GM08714 (cell line): Measurements from ENCODE around the gene AASDH.

Experiments used
- H3K4me3 ChIP-seq: fragments of 200-500 bp; sonication (Bioruptor generic); 2 replicates; pipeline ENCODE4 v1.5.1; 2014; ENCODE audit warnings: mild to moderate bottlenecking, low read length, inconsistent platforms
- ZNF274 ChIP-seq: IDR thresholded peaks from 2 replicates; pipeline ENCODE4 v1.6.1; 2012; ENCODE audit warnings: mild to moderate bottlenecking, low read depth, low read length

The AASDH gene

DNA sequence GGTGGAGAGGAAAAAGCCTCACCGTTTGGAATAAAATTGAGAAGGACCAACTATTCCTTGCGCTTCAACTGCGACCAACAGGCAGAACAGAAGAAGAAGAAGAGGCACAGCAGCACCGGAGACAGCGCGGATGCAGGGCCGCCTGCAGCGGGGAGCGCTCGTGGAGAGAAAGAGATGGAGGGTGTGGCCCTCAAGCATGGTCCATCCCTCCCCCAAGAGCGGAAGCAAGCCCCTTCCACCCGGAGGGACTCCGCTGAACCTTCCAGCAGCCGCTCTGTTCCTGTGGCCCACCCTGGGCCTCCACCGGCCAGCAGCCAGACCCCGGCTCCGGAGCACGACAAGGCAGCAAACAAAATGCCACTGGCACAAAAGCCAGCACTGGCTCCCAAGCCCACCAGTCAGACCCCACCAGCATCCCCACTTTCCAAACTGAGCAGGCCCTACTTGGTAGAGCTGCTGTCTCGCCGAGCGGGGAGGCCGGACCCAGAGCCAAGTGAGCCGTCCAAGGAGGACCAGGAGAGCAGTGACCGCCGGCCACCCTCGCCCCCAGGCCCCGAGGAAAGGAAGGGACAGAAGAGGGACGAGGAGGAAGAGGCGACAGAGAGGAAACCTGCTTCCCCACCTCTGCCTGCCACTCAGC, 71.2 kb downstream of the AASDH start:
- no peak overlapping the region for H3K4me3 ChIP-seq
- no peak for TF ChIP-seq ZNF274

DNA sequence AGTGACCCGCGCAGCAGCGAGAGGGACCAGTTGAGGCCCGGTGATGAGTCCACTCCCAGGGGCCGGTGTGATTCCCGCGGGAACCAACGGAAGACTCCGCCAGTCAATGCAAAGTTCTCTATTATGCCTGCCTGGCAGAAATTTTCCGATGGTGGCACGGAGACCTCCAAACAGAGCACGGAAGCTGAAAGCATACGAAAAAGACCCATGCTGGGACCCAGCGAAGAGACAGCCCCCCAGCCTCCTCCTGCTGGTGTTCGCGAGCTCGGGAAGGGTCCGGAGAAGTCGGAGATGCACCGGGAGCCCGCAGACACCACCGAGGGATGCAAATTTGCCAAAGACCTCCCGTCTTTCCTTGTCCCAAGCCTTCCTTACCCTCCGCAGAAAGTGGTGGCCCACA, 71.7 kb downstream of the AASDH start:
- no peak for TF ChIP-seq ZNF274
- no peak overlapping the region for H3K4me3 ChIP-seq

DNA sequence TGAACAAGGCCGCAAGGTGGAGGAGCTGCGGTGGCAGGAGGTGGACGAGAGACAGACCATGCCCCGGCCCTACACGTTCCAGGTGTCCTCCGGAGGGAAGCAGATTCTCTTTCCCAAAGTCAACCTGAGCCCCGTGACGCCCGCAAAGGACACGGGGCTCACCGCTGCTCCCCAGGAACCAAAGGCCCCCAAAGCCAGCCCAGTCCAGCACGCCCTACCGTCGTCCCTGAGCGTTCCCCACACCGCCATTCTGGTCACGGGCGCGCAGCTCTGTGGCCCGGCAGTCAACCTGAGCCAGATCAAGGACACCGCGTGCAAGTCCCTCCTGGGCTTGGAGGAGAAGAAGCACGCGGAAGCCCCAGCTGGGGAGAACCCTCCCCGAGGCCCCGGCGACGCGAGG, 72.2 kb downstream of the AASDH start:
- no peak for TF ChIP-seq ZNF274
- no peak overlapping the region for H3K4me3 ChIP-seq

DNA sequence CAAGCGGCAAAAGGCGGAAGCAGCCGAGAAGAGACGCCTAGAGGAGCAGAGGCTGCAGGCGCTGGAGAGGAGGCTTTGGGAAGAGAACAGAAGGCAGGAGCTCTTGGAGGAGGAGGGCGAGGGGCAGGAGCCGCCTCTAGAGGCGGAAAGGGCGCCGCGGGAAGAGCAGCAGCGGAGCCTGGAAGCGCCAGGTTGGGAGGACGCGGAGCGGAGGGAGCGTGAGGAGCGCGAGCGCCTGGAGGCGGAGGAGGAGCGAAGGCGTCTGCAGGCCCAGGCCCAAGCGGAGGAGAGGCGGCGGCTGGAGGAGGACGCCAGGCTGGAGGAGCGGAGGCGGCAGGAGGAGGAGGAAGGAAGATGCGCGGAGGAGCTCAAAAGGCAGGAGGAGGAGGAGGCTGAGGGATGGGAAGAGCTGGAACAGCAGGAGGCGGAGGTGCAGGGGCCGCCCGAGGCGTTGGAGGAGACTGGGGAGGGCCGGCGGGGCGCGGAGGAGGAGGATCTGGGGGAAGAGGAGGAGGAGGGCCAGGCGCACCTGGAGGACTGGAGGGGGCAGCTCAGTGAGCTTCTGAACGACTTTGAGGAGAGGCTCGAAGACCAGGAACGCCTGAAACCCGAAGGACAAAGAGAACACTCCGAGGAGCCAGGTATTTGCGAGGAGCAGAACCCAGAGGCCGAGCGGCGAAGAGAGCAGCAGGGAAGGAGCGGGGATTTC, 72.9 kb downstream of the AASDH start:
- H3K4me3 ChIP-seq, result no peak overlapping the region

DNA sequence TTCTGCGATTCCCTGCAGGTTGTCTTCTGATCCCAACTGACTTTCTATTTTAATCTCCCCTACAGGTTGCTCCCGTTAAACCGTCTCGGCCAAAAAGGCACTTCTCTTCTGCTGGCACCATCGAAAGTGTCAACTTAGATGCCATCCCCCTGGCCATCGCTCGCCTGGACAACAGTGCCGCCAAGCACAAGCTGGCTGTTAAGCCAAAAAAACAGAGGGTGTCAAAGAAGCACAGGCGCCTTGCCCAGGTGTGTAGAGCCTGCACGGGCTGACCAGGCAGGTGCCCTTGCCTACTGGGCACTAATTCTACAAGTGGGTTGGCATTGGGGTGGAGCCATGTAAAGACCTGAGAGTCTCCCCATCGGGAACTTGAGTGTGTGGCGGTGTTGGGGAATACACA, 74.2 kb downstream of the AASDH start:
- no peak for TF ChIP-seq ZNF274
- H3K4me3 ChIP-seq, result no peak overlapping the region

More for the DNA sequence above, 72.9 kb downstream of the AASDH start:
- TF ChIP-seq ZNF274, result no peak

DNA sequence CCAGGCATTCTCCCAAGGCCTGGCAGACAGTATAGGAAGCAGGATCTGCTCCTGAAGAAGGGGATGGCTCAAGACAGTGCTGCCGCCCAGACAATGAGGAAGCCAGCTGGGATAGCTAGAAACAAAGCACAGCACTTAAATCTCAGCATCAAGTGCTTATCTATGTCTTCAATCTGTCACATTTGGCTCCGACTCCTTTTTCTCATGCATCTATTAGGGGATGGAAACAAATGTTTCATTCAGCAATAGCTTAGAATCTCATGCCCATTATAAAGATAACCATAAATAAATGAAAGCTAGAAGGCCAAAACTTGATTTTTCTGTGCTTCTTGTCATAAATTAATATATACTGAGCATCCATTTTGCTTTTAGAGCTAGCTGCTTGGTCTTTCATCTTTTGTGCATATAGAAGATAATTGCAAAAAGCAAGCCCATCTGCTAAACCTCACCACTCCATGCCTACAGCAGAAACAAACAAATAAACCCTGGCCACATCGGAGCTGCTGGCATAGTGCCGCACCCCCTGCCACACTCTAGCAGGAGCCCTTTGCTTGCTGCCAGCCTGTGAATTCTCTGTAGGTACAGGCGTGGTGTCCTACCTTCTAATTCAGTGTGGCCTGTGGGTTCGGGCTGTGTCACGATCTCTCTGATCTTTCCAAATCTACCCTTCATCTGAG, 75.9 kb downstream of the AASDH start:
- no peak for TF ChIP-seq ZNF274
- H3K4me3 ChIP-seq, result no peak overlapping the region

DNA sequence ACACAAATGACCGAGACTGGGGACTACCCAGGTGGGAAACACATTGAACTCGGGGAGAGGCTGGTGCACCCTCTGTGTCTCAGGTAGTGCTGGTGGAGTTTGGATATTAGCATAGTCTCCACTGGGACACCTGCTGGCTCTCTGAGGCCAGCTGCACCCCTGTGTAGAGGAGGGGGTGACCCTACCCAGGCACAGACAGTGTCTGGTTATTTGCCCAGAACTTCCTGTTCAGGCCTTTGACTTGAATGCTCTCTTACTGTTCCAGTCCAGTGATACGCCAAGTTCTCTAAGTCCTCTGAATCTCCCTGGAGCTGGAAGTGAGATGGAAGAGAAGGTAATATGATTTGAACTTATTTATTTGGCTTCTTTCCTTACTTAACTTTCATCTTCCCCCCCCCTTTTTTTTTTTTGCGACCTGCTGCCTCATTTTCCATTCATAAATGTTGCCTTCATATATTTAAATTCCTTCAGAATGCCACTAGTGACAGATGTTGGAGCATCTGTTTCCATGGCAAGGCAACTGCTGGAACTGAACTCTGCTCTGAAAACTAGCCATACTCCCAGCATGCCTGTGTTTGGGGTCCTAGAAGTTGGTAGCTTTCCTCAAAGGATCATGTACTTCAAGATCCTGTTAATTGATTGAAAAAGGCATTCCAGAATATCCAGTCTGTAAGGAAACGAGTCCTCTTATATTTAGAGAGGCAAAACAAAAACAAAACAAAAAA, 76.7 kb downstream of the AASDH start:
- no peak overlapping the region for H3K4me3 ChIP-seq
- TF ChIP-seq ZNF274, result no peak

DNA sequence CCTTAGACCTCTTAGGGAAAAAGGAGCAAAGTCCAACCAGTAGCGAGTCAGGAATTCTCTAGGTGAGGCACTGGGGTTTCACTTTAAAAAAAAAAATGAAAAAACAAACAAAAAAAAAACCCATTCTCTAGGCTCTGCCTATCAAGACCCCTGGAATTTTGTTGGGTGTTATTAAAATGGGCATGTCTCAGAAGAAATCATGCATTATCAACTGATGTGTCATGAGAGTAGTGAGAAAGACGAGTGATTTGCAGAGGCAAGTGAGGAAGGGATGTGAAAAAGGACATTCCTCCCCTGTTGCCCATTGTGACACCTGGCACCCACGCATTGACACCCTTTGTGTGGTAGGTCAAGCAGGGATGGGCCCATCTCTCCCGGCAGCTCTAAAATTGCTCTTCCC, 78.9 kb downstream of the AASDH start:
- H3K4me3 ChIP-seq, result no peak overlapping the region
- TF ChIP-seq ZNF274, result no peak

DNA sequence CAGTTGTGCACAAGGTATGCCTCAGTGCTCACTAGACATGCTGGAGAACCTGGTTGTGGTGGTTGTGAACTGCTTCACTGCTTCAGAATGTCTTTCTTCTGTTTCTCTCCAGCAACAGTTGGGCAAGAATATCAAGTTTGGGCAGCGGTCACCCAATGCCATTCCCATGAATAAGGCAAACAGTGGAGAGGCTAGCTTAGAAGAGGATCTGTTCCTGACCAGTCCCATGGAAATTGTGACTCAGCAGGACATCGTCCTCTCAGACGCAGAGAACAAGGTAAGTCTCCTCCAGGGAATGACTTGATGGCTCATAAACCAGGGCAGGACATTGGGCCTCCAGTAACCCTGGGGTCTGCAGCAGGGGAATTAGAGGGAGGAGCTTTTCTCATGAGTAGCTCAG, 79.9 kb downstream of the AASDH start:
- TF ChIP-seq ZNF274, result no peak
- H3K4me3 ChIP-seq, result no peak overlapping the region

DNA sequence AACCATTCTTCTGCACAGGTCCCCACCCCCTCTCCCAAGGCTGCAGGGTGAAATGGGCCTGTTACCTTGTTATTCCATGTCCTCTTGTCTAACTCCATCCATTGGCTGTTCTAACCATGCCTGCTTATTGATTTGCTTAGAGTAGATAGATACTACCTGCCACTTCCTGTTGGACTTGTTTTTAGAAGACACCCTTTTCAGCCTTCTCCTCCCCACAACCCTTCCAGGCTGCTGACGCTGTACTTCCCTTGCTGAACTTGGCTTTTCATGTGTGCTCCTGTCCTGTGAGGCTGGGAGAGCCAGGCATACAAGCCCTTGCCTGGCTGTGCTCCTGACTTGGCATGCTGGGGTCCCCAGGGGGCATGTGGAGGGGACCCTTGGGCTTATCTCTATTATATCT, 81.9 kb downstream of the AASDH start:
- no peak for TF ChIP-seq ZNF274
- H3K4me3 ChIP-seq, result no peak overlapping the region

DNA sequence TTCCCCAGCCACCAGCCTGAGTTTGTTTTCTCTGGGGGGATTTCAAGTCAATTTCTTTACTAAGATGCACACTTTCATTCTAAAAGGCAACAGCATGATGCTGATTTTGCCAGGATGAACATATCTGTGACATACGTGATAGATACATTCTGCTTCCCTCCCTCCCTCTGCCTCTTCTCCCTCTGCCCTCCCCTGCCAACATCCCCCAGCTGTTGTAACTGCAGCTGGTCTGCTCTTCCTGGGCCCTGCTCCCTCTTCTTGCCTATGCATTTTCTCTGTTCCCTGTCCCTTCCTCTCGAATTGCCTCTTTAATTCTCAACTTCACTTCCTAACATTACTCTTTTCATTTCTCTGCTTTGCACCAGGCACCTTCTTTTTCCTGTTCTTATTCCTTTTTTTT, 83.4 kb downstream of the AASDH start:
- H3K4me3 ChIP-seq, result no peak overlapping the region
- no peak for TF ChIP-seq ZNF274

DNA sequence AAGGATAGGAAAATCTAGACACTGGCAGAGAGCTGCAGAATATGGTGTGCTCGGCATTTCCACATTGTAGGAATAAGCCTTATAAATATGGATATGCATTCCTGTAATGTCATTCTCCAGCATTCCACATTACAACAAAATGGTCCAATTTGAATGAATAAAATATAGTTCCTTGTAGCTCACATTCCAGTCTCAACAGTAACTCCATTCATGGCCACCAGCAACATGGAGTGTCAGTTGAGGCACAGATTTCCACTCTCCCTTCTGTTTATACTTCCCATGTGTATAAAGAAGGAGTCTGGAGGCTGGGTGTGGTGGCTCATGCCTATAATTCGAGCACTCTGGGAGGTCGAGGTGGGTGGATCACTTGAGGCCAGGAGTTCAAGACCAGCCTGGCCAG, 84.5 kb downstream of the AASDH start:
- no peak overlapping the region for H3K4me3 ChIP-seq
- no peak for TF ChIP-seq ZNF274

DNA sequence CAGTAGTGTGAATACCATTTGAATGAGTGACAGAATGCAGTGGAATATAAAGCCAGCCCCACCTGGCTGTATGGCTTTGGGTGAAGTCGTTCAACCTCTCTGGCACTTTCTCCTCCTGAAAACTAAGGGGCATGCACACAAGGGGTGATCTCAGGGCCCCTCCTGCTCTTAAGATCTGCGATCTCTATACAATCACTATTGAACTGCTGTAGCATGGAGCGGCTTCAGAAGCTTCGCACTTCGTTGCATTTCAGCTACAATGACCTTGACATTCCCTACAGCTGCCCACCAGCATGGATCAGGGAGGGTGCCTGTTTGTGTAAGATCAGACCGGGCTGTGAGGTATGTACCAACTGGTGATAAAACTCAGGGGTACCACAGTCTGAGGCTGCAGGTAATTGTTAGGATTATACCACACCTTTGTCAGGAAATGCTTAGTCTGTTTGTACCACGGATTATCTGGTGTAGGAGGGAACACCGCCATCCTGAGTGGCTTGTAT, 85.2 kb downstream of the AASDH start:
- TF ChIP-seq ZNF274, result no peak
- no peak overlapping the region for H3K4me3 ChIP-seq
